HEK293 (cell line): Measurements from ENCODE around the gene CNIH3.

Source experiments
- CTCF ChIA-PET: fragments of 350-600 bp; formaldehyde crosslinking; extraction: SDS; loops from one replicate; lab custom pipeline; 2021; ENCODE audit warnings: antibody characterized with exemption; lab: Yijun Ruan, JAX
- POLR2A ChIA-PET: fragments of 300-600 bp; formaldehyde crosslinking; extraction: SDS; loops from one replicate; lab custom pipeline; 2020; ENCODE audit warnings: antibody characterized with exemption, inconsistent platforms; lab: Yijun Ruan, JAX
- H3K27ac ChIP-seq: fragments of 200-500 bp; sonication (Bioruptor generic); 2 replicates; pipeline ENCODE4 v1.5.1; 2014; ENCODE audit warnings: low read depth, low read length, control low read depth, inconsistent platforms; ENCODE audit errors: extremely low read depth
- H3K36me3 ChIP-seq, 2 experiments: fragments of 200-500 bp in 1 of 2; sonication (Bioruptor generic) in 1 of 2; 1 replicate in 1 of 2; 2 replicates in 1 of 2; pipeline ENCODE4 v1.5.1; 2014 to 2017; ENCODE audit warnings: inconsistent platforms in 2 of 2, low read length in 2 of 2; ENCODE audit not compliant: control insufficient read depth in 2 of 2, insufficient read depth in 1 of 2
- H3K4me1 ChIP-seq: fragments of 200-500 bp; sonication (Bioruptor generic); 2 replicates; pipeline ENCODE4 v1.5.1; 2014; ENCODE audit warnings: mild to moderate bottlenecking, low read length, inconsistent platforms; ENCODE audit not compliant: control insufficient read depth, insufficient read depth
- H3K4me3 ChIP-seq: 2 replicates; pipeline ENCODE4 v1.5.1; 2011; ENCODE audit warnings: low read depth, mild to moderate bottlenecking, control low read depth, low read length, moderate library complexity
- H3K9me3 ChIP-seq: fragments of 200-500 bp; sonication (Bioruptor generic); 2 replicates; pipeline ENCODE4 v1.5.1; 2014; ENCODE audit warnings: low read depth, low read length, inconsistent platforms; ENCODE audit not compliant: control insufficient read depth, insufficient read depth
- HOXD13 ChIP-seq: sonication (generic); formaldehyde crosslinking; IDR thresholded peaks from 2 replicates; pipeline ENCODE4 v1.8.0; 2022; ENCODE audit warnings: missing genetic modification reagents, borderline replicate concordance
- MEIS1 ChIP-seq: sonication (generic); formaldehyde crosslinking; IDR thresholded peaks from 2 replicates; pipeline ENCODE4 v1.8.1; 2022; ENCODE audit warnings: missing genetic modification reagents, mild to moderate bottlenecking, borderline replicate concordance
- MYNN ChIP-seq: fragments of 450-650 bp; formaldehyde crosslinking; IDR thresholded peaks from 2 replicates; pipeline ENCODE4 v1.5.1; 2016; ENCODE audit warnings: missing biosample characterization, missing genetic modification characterization, borderline replicate concordance
- REPIN1 ChIP-seq: fragments of 450-650 bp; formaldehyde crosslinking; IDR thresholded peaks from 2 replicates; pipeline ENCODE4 v1.5.1; 2017; ENCODE audit warnings: missing biosample characterization, missing genetic modification characterization, low read depth
- SALL2 ChIP-seq: fragments of 450-650 bp; formaldehyde crosslinking; IDR thresholded peaks from 2 replicates; pipeline ENCODE4 v1.5.0; 2017; ENCODE audit warnings: missing biosample characterization, mild to moderate bottlenecking, missing genetic modification characterization, borderline replicate concordance
- ZBTB26 ChIP-seq: fragments of 450-650 bp; formaldehyde crosslinking; optimal IDR thresholded peaks from 2 replicates; pipeline ENCODE3; 2016; ENCODE audit warnings: missing biosample characterization, mild to moderate bottlenecking, missing genetic modification characterization
- ZBTB49 ChIP-seq: fragments of 450-650 bp; formaldehyde crosslinking; IDR thresholded peaks from 2 replicates; pipeline ENCODE4 v1.5.1; 2016; ENCODE audit warnings: missing biosample characterization, missing genetic modification characterization, low read depth
- ZNF114 ChIP-seq: fragments of 450-650 bp; formaldehyde crosslinking; IDR thresholded peaks from 2 replicates; pipeline ENCODE4 v1.5.0; 2017; ENCODE audit warnings: missing biosample characterization, missing genetic modification characterization
- ZNF266 ChIP-seq: fragments of 450-650 bp; formaldehyde crosslinking; IDR thresholded peaks from 2 replicates; pipeline ENCODE4 v1.5.1; 2016; ENCODE audit warnings: missing biosample characterization, missing genetic modification characterization, low read depth
- ZNF302 ChIP-seq: fragments of 450-650 bp; formaldehyde crosslinking; IDR thresholded peaks from 2 replicates; pipeline ENCODE4 v1.5.1; 2016; ENCODE audit warnings: missing biosample characterization, missing genetic modification characterization, low read depth
- ZNF585B ChIP-seq: fragments of 450-650 bp; formaldehyde crosslinking; IDR thresholded peaks from 2 replicates; pipeline ENCODE4 v1.5.1; 2016; ENCODE audit warnings: missing biosample characterization, missing genetic modification characterization
- ZNF623 ChIP-seq: fragments of 450-650 bp; formaldehyde crosslinking; IDR thresholded peaks from 2 replicates; pipeline ENCODE4 v1.5.1; 2016; ENCODE audit warnings: missing biosample characterization, missing genetic modification characterization
- ZNF645 ChIP-seq: fragments of 450-650 bp; formaldehyde crosslinking; IDR thresholded peaks from 2 replicates; pipeline ENCODE4; 2016; ENCODE audit warnings: missing biosample characterization, missing genetic modification characterization
- ZNF664 ChIP-seq: fragments of 450-650 bp; formaldehyde crosslinking; IDR thresholded peaks from 2 replicates; pipeline ENCODE4 v1.5.1; 2016; ENCODE audit warnings: missing biosample characterization, missing genetic modification characterization
- ZNF701 ChIP-seq: fragments of 450-650 bp; formaldehyde crosslinking; IDR thresholded peaks from 2 replicates; pipeline ENCODE4 v1.5.1; 2016; ENCODE audit warnings: missing biosample characterization, missing genetic modification characterization
- ZNF707 ChIP-seq: fragments of 450-650 bp; formaldehyde crosslinking; IDR thresholded peaks from 2 replicates; pipeline ENCODE4 v1.5.1; 2016; ENCODE audit warnings: missing biosample characterization, missing genetic modification characterization
- ZNF768 ChIP-seq: fragments of 450-650 bp; formaldehyde crosslinking; IDR thresholded peaks from 2 replicates; pipeline ENCODE4 v1.5.1; 2018; ENCODE audit warnings: missing biosample characterization, mild to moderate bottlenecking, missing genetic modification characterization
- TF ChIP-seq, protein P1 (sequence below): fragments of 450-650 bp; formaldehyde crosslinking; IDR thresholded peaks from 2 replicates; pipeline ENCODE4 v1.5.1; 2016; ENCODE audit warnings: missing biosample characterization, missing genetic modification characterization
- TF ChIP-seq, protein P2 (sequence below): fragments of 450-650 bp; formaldehyde crosslinking; IDR thresholded peaks from 2 replicates; pipeline ENCODE4 v1.5.1; 2016; ENCODE audit warnings: missing biosample characterization, missing genetic modification characterization

The CNIH3 gene

DNA sequence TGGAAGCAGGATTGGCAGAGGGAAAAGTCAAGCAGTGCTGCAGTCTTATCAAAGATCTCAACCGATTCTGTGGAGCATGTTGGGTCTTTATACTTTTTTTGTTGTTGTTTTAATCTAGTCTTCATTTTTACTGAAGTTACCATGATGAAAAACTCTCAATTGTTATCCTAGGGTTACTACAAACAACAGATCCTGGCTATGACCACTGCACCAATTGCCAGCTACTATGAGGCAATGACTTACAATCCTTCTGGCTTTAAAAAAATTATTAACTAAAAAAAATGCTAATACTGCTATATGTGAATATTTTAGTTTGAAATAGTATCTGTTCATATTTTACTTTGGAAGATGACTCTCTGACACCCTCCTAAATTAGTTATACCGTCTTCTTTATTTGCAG is 145.9 kb downstream of the CNIH3 start:
- ChIA-PET POLR2A (no interaction called here), CTCF (interaction anchor here (0.7 to 1.0 kb wide), 3 partner anchors 12 to 156 kb away, joined by 3 read pairs; no protein-coding TSS in a partner anchor)
- Histone ChIP-seq H3K4me3 (no peak overlapping the region), H3K4me1 (no peaks in the 10 kb centered on the region), H3K36me3 (no peaks in the 10 kb centered on the region), H3K27ac (no peak overlapping the region), H3K9me3 (no peaks in the 10 kb centered on the region)
- TF ChIP-seq ZNF664 (tag by site-specific recombination), result no peak
- no peak for TF ChIP-seq SALL2 (tag by site-specific recombination)
- TF ChIP-seq ZNF266 (tag by site-specific recombination), result no peak
- no peak for TF ChIP-seq ZNF701 (tag by site-specific recombination)
- TF ChIP-seq ZNF585B, result no peak
- no peak for TF ChIP-seq ZNF623 (tag by site-specific recombination)
- TF ChIP-seq ZNF707, result no peak
- TF ChIP-seq ZNF114 (tag by site-specific recombination), result no peak
- TF ChIP-seq ZNF768 (tag by site-specific recombination), result no peak
- no peak for TF ChIP-seq MYNN (tag by site-specific recombination)
- no peak for TF ChIP-seq ZNF645 (tag by site-specific recombination)
- TF ChIP-seq REPIN1 (tag by site-specific recombination), result no peak
- TF ChIP-seq, protein P1, sequence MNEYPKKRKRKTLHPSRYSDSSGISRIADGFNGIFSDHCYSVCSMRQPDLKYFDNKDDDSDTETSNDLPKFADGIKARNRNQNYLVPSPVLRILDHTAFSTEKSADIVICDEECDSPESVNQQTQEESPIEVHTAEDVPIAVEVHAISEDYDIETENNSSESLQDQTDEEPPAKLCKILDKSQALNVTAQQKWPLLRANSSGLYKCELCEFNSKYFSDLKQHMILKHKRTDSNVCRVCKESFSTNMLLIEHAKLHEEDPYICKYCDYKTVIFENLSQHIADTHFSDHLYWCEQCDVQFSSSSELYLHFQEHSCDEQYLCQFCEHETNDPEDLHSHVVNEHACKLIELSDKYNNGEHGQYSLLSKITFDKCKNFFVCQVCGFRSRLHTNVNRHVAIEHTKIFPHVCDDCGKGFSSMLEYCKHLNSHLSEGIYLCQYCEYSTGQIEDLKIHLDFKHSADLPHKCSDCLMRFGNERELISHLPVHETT (tag by site-specific recombination), result no peak
- TF ChIP-seq HOXD13 (CRISPR knock-in tag), result no peak
- TF ChIP-seq ZBTB26 (tag by site-specific recombination), result no peak
- TF ChIP-seq, protein P2, sequence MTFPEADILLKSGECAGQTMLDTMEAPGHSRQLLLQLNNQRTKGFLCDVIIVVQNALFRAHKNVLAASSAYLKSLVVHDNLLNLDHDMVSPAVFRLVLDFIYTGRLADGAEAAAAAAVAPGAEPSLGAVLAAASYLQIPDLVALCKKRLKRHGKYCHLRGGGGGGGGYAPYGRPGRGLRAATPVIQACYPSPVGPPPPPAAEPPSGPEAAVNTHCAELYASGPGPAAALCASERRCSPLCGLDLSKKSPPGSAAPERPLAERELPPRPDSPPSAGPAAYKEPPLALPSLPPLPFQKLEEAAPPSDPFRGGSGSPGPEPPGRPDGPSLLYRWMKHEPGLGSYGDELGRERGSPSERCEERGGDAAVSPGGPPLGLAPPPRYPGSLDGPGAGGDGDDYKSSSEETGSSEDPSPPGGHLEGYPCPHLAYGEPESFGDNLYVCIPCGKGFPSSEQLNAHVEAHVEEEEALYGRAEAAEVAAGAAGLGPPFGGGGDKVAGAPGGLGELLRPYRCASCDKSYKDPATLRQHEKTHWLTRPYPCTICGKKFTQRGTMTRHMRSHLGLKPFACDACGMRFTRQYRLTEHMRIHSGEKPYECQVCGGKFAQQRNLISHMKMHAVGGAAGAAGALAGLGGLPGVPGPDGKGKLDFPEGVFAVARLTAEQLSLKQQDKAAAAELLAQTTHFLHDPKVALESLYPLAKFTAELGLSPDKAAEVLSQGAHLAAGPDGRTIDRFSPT (tag by site-specific recombination), result no peak
- no peak for TF ChIP-seq ZBTB49
- no peak for TF ChIP-seq MEIS1 (CRISPR knock-in tag)

DNA sequence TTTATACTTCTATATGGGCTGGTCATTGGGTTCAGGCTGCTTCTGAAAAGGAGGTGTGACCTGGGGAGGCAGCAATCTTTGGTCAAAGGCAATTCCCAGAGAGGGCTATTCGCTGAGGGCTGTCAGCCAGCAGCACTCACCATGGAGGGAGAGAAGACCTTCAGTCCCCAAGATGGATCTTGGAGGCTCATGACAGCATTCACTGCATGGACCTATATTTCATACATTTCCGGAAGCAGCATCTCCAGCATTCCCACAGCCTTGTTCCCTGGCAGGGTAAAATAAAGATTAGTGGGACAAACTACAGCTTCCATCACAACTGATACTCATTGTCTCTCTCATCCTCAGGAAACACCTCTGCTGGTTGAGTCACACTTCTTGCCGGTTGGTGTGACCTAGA is 146.6 kb downstream of the CNIH3 start:
- POLR2A ChIA-PET, result no interaction called here
- no peak for TF ChIP-seq ZNF302 (tag by site-specific recombination)
- Histone ChIP-seq H3K9me3 (no peaks in the 10 kb centered on the region), H3K27ac (no peak overlapping the region), H3K4me3 (no peak overlapping the region), H3K36me3 (no peaks in the 10 kb centered on the region), H3K4me1 (no peaks in the 10 kb centered on the region)
- CTCF ChIA-PET, result interaction anchor here (0.7 to 1.0 kb wide), 2 partner anchors 12 to 89 kb away, joined by 3 read pairs; no protein-coding TSS in a partner anchor
